HEK293T (cell line): ENCODE data around the gene PHKA1.

Source experiments
- CTCF ChIA-PET: fragments of 350-600 bp; formaldehyde crosslinking; extraction: SDS; loops from one replicate; lab custom pipeline; 2021; ENCODE audit warnings: antibody characterized with exemption, inconsistent platforms; lab: Yijun Ruan, JAX
- POLR2A ChIA-PET: fragments of 350-600 bp; formaldehyde crosslinking; extraction: SDS; loops from one replicate; lab custom pipeline; 2020; ENCODE audit warnings: antibody characterized with exemption, inconsistent platforms; lab: Yijun Ruan, JAX
- DNase-seq: peaks from one replicate; pipeline ENCODE4 v3.0.0; 2012; ENCODE audit warnings: mixed read lengths; ENCODE audit errors: extremely low spot score
- ARNT ChIP-seq: fragments of 450-650 bp; IDR thresholded peaks from 2 replicates; pipeline ENCODE4 v1.6.1; 2017; ENCODE audit warnings: mild to moderate bottlenecking
- CTBP1 ChIP-seq: fragments of 450-650 bp; IDR thresholded peaks from 2 replicates; pipeline ENCODE4 v1.6.1; 2016; ENCODE audit warnings: borderline replicate concordance
- ELF4 ChIP-seq: fragments of 450-650 bp; IDR thresholded peaks from 2 replicates; pipeline ENCODE4 v1.6.1; 2017; ENCODE audit warnings: antibody characterized with exemption
- FOXA1 ChIP-seq: fragments of 450-650 bp; IDR thresholded peaks from 2 replicates; pipeline ENCODE4 v1.6.1; 2016; ENCODE audit warnings: mild to moderate bottlenecking
- FOXK2 ChIP-seq: fragments of 450-650 bp; IDR thresholded peaks from 2 replicates; pipeline ENCODE4 v1.6.1; 2016; ENCODE audit warnings: mild to moderate bottlenecking
- FOXM1 ChIP-seq: fragments of 450-650 bp; IDR thresholded peaks from 2 replicates; pipeline ENCODE4 v1.6.1; 2017; ENCODE audit warnings: mild to moderate bottlenecking, borderline replicate concordance
- HDGF ChIP-seq: fragments of 450-650 bp; IDR thresholded peaks from 2 replicates; pipeline ENCODE4 v1.6.1; 2017; ENCODE audit warnings: antibody characterized with exemption, borderline replicate concordance
- L3MBTL2 ChIP-seq: fragments of 450-650 bp; conservative IDR thresholded peaks from 2 replicates; pipeline ENCODE4 v1.6.1; 2016; ENCODE audit warnings: mild to moderate bottlenecking
- LEF1 ChIP-seq: fragments of 450-650 bp; IDR thresholded peaks from 2 replicates; pipeline ENCODE4 v1.6.1; 2017; ENCODE audit warnings: mild to moderate bottlenecking, borderline replicate concordance
- NFRKB ChIP-seq: fragments of 450-650 bp; IDR thresholded peaks from 2 replicates; pipeline ENCODE4 v1.6.1; 2016; ENCODE audit warnings: mild to moderate bottlenecking, moderate library complexity
- SP1 ChIP-seq: fragments of 450-650 bp; IDR thresholded peaks from 2 replicates; pipeline ENCODE4 v1.6.1; 2017
- SUZ12 ChIP-seq: fragments of 450-650 bp; IDR thresholded peaks from 2 replicates; pipeline ENCODE4 v1.6.1; 2016; ENCODE audit warnings: mild to moderate bottlenecking
- TARDBP ChIP-seq: fragments of 450-650 bp; IDR thresholded peaks from 2 replicates; pipeline ENCODE4 v1.6.1; 2016
- ZNF384 ChIP-seq: fragments of 450-650 bp; IDR thresholded peaks from 2 replicates; pipeline ENCODE4 v1.6.1; 2016
- TF ChIP-seq, protein P1 (sequence below): fragments of 450-650 bp; IDR thresholded peaks from 2 replicates; pipeline ENCODE4 v1.6.1; 2016

Gene PHKA1

DNA sequence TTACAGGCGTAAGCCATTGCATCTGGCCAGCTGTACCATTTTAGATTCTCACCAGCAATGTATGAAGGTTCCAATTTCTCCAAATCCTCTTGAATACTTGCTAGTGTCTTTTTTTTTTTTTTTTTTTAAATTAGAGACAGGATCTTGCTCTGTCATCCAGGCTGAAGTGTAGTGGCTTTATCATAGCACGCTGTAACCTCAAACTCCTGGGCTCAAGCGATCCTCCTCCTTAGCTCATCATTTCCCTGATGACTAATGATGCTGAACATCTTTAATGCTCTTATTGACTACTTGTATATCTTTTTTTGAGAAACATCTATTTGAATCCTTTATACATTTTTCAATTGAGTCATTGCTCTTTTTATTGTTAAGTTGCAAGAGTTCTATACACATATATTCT, 181.7 kb downstream of the PHKA1 start:
- DNase-seq = no peak
- POLR2A ChIA-PET = no interaction called here
- CTCF ChIA-PET = interaction anchor here (0.6 kb wide), 1 partner anchor 1649 kb away, joined by 4 read pairs; no protein-coding TSS in a partner anchor
- TF ChIP-seq FOXM1 (no peak), LEF1 (no peak), ARNT (no peak), CTBP1 (no peak), FOXA1 (no peak), FOXK2 (no peak), NFRKB (no peak), ZNF384 (no peak), TARDBP (no peak), HDGF (no peak), SUZ12 (no peak), SP1 (no peak), L3MBTL2 (no peak), ELF4 (no peak)
- TF ChIP-seq, protein P1, sequence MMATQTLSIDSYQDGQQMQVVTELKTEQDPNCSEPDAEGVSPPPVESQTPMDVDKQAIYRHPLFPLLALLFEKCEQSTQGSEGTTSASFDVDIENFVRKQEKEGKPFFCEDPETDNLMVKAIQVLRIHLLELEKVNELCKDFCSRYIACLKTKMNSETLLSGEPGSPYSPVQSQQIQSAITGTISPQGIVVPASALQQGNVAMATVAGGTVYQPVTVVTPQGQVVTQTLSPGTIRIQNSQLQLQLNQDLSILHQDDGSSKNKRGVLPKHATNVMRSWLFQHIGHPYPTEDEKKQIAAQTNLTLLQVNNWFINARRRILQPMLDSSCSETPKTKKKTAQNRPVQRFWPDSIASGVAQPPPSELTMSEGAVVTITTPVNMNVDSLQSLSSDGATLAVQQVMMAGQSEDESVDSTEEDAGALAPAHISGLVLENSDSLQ = no peak
